ENCODE data around the gene FAM174B.

DNA sequence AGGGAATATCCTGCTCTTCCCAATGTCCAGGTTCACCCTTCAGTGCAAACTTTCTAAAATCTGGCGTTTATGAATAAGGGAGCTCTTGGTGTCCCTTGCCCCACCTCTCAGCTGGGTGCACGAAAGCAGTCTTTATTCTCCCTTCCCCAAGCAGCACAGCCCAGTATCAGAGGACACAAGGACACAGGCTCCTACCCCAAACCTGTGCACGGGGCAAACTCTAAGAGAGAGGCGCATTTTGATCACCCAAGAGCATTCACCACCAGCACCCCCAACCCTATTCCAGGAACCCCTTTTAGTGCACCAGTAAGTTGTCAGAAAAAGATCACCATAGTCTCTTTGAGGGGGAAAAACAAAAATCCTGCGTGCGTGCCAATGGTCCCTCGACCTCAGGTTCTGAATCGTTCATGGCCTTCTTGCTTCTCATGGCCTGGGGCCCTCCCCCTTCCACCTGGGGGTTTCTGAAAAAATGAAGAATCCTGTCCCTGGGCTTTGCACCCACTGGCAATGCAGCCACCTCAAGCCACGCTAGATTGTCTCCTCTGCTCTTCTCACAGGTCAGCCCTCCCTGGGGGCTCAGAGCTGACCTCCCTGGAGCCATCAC is 78.9 kb downstream of the FAM174B start:
- TF ChIP-seq POLR2A (IDR thresholded peaks at IDR 0.05): no peak
- TF ChIP-seq, protein P1, sequence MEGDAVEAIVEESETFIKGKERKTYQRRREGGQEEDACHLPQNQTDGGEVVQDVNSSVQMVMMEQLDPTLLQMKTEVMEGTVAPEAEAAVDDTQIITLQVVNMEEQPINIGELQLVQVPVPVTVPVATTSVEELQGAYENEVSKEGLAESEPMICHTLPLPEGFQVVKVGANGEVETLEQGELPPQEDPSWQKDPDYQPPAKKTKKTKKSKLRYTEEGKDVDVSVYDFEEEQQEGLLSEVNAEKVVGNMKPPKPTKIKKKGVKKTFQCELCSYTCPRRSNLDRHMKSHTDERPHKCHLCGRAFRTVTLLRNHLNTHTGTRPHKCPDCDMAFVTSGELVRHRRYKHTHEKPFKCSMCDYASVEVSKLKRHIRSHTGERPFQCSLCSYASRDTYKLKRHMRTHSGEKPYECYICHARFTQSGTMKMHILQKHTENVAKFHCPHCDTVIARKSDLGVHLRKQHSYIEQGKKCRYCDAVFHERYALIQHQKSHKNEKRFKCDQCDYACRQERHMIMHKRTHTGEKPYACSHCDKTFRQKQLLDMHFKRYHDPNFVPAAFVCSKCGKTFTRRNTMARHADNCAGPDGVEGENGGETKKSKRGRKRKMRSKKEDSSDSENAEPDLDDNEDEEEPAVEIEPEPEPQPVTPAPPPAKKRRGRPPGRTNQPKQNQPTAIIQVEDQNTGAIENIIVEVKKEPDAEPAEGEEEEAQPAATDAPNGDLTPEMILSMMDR (IDR thresholded peaks at IDR 0.05): no peak
- no peak for TF ChIP-seq EP300 (IDR thresholded peaks at IDR 0.05)

All from ovary (tissue), 3 donors.